ENCODE data around the gene BICD1. TPM values are rescaled to one million over a fixed set of nuclear protein-coding genes. Genes with fewer than 3 reads are reported as not detected.
"Not testable (repeated sequence)": the region's sequence is repeated elsewhere in the genome, so short reads cannot be mapped to it uniquely, and the experiment has no call there.

The BICD1 gene
- total RNA-seq, 1 donor = 17.9 TPM

DNA sequence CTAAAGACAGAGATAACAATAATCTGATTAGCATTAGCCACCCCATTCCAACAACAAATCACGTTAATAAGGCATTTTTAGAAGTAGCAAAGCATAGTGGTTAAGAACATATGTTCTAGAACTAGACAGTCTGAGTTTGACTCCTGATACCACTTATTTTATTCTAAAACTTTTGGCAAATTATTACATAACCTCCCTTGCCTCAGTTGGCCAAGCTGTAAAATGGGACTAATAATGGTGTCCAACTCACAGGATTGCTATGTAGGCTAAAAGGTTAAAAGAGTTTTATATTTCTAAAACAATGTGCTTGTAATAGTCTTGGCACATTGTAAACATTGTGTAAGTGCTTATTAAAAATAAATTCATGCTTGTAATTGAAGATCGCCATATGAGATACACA lies 168.0 kb downstream of the BICD1 start:
- TF ChIP-seq, protein P1, sequence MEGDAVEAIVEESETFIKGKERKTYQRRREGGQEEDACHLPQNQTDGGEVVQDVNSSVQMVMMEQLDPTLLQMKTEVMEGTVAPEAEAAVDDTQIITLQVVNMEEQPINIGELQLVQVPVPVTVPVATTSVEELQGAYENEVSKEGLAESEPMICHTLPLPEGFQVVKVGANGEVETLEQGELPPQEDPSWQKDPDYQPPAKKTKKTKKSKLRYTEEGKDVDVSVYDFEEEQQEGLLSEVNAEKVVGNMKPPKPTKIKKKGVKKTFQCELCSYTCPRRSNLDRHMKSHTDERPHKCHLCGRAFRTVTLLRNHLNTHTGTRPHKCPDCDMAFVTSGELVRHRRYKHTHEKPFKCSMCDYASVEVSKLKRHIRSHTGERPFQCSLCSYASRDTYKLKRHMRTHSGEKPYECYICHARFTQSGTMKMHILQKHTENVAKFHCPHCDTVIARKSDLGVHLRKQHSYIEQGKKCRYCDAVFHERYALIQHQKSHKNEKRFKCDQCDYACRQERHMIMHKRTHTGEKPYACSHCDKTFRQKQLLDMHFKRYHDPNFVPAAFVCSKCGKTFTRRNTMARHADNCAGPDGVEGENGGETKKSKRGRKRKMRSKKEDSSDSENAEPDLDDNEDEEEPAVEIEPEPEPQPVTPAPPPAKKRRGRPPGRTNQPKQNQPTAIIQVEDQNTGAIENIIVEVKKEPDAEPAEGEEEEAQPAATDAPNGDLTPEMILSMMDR (IDR thresholded peaks at IDR 0.05; ENCODE audit: insufficient read depth, low read length) = no peak
- no peak for DNase-seq (ENCODE audit: low read depth)

DNA sequence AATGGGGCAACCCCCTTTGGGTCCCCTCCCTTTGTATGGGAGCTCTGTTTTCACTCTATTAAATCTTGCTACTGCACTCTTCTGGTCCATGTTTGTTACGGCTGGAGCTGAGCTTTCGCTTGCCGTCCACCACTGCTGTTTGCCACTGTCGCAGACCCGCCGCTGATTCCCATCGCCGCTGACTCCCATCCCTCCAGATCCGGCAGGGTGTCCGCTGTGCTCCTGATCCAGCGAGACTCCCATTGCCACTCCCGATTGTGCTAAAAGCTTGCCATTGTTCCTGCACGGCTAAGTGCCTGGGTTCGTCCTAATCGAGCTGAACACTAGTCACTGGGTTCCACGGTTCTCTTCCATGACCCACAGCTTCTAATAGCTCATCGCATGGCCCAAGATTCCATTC lies 168.9 kb downstream of the BICD1 start:
- not testable (repeated sequence) for DNase-seq (ENCODE audit: low read depth); H3K4me3 ChIP-seq (ENCODE audit: low read depth, low read length)

More for the DNA sequence above, 168.0 kb downstream of the BICD1 start:
- no peak overlapping the region for H3K4me3 ChIP-seq (ENCODE audit: low read depth, low read length)

DNA sequence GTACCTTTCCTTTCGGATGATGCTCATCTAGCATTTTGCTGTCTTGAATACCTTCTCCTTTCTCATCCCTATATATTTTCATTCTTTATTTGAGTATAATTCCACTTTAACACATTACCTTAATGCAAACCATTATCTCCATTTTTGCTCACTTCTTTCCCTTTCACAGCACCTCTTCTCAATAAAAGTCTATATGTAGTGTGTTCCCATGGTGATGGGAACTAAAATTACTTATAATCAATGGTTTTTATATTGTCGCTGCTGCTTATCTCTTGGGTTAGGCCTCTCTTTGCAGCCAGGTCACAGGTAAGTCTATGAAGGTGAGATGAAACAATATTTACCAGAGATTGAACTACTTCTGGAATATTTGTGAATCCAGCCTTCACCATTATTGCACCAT lies 171.1 kb downstream of the BICD1 start:
- TF ChIP-seq, protein P1 (IDR thresholded peaks at IDR 0.05; ENCODE audit: insufficient read depth, low read length) = no peak
- DNase-seq (ENCODE audit: low read depth) = no peak
- H3K4me3 ChIP-seq (ENCODE audit: low read depth, low read length) = no peak overlapping the region

DNA sequence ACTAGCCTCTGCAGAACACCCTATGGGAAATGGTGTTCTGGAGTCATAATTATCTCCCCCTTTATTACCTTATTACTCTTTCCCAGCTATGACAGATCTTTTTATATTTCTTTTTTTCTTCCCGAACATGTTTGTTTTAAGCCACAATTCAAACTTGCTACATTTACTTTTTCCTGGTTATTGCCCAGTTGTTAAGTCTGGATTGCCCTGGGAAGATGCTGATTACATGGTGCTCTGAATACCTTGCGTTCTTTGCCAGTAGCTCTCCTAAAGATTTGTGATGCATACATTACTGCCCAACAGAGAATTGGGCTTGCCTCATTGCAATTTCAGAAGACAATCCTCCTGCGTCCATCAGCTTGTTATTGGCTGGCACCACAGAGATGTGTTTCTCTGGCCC lies 174.5 kb downstream of the BICD1 start:
- H3K4me3 ChIP-seq (ENCODE audit: low read depth, low read length) = no peak overlapping the region
- TF ChIP-seq, protein P1 (IDR thresholded peaks at IDR 0.05; ENCODE audit: insufficient read depth, low read length) = no peak
- no peak for DNase-seq (ENCODE audit: low read depth)

DNA sequence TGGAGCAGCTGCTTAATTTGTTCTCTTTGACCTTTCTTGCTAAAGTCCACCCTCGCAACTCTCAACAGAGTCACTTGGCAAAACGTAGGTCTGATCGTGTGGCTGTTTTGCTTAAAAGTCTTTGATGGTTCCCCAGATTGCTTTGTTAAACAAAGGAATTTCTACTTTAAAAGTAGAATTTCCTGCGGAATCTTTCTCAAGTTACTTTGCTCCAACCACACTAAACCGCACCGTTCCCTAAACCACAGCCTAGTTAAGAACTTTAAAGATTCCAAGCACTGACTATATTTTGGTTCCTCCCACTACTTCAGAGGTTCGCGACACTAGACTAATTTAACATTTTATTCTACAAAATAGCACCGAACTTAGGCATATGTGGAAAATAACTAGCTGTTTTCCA lies 177.9 kb downstream of the BICD1 start:
- TF ChIP-seq, protein P1 (IDR thresholded peaks at IDR 0.05; ENCODE audit: insufficient read depth, low read length) = no peak
- no peak for DNase-seq (ENCODE audit: low read depth)
- no peak overlapping the region for H3K4me3 ChIP-seq (ENCODE audit: low read depth, low read length)

DNA sequence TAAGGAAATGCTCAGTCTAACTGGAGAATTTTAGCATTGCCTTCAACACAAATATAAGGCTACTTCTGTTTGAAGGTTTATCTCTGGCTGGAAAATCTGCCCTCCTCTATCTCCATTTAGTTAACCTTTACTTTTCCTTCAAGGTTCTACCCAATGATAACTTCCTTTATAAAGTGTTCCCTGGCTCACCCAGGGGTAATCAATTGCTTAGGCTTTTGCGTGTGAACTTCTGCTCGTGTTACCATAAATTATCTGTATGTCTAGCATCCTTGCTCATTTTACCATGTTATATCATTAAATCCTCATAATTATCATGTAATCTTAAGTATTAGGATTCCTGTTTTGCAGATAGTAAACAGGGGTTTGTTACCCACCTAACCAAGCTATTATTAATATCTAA lies 178.4 kb downstream of the BICD1 start:
- TF ChIP-seq, protein P1 (IDR thresholded peaks at IDR 0.05; ENCODE audit: insufficient read depth, low read length) = no peak
- no peak for DNase-seq (ENCODE audit: low read depth)

DNA sequence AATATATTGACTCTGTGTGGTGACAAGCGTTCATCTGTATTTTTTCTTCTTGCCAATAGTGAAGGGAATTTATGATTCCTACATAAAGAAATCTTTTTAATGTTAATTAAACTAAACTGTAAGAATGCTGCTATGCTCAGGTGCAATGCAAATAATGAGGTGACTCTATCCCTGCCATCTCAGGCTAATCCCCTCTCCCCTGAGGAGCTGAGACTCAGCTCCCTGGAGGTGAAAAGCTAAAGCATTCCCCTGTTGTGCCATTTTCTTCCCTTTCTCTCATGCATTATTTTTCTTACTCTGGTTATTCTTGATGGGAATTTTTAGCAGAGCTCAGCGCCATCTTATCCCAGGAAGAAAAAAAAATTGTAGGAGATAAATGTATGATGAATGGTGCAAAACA lies 178.8 kb downstream of the BICD1 start:
- TF ChIP-seq, protein P1 (IDR thresholded peaks at IDR 0.05; ENCODE audit: insufficient read depth, low read length) = no peak
- no peak overlapping the region for H3K4me3 ChIP-seq (ENCODE audit: low read depth, low read length)
- no peak for DNase-seq (ENCODE audit: low read depth)

More for the DNA sequence above, 178.4 kb downstream of the BICD1 start:
- H3K4me3 ChIP-seq (ENCODE audit: low read depth, low read length) = no peak overlapping the region

Measured in fibroblast of the aortic adventitia (primary cell).